HCT116 (cell line): ENCODE measurements around the gene RHOD. TPM values are rescaled to one million over a fixed set of nuclear protein-coding genes. Genes with fewer than 3 reads are reported as not detected.

Source experiments
- ATAC-seq: fragments of 200-7000 bp; cut with Tn5 transposase; 2 replicates; pipeline ENCODE4 v1.9.1; 2020; ENCODE audit warnings: mild to moderate bottlenecking, moderate library complexity
- BruUV-seq: library from RNA; stranded (reverse); fragments of 400-500 nt; replicated peaks from 2 replicates; lab custom pipeline; 2021; lab: Mats Ljungman, UMichigan
- CTCF ChIA-PET: fragments of 300-600 bp; sonication (Branson Sonifier 250); formaldehyde crosslinking; loops from one replicate; lab custom pipeline; 2021; ENCODE audit warnings: antibody characterized with exemption; lab: Charles Lee
- POLR2A ChIA-PET: fragments of 300-600, 350-600 bp; sonication (Branson Sonifier 250); formaldehyde crosslinking; loops from one replicate; lab custom pipeline; 2021; ENCODE audit warnings: antibody characterized with exemption; lab: Charles Lee
- RAD21 ChIA-PET, 2 experiments: fragments of 300-600 bp; sonication (Branson Sonifier 250); formaldehyde crosslinking; loops; one replicate each; lab custom pipeline; 2023; ENCODE audit warnings: low total read pairs in 2 of 2; ENCODE audit not compliant: uncharacterized antibody in 2 of 2, unreplicated experiment in 2 of 2, low non-redundant PET in 1 of 2; lab: Charles Lee
- DNase-seq: peaks from one replicate; pipeline ENCODE4 v3.0.0-alpha.2; 2010; ENCODE audit warnings: low read depth, low spot score
- H2AFZ ChIP-seq: fragments of 200-600 bp; shearing (Covaris generic), sonication (generic); 2 replicates; pipeline ENCODE4 v1.6.1; 2017; ENCODE audit warnings: low read depth, mixed run types, mixed read lengths, antibody characterized with exemption, low read length; ENCODE audit not compliant: poor library complexity, severe bottlenecking
- H3K27ac ChIP-seq: 2 replicates; pipeline ENCODE4 v1.5.1; 2012; ENCODE audit warnings: low read depth, low read length
- H3K27me3 ChIP-seq: fragments of 200-600 bp; sonication (generic); 2 replicates; pipeline ENCODE4 v1.6.1; 2016; ENCODE audit warnings: mixed run types, low read length, mixed read lengths; ENCODE audit not compliant: insufficient read depth
- H3K36me3 ChIP-seq, 2 experiments: fragments of 200-500 bp in 1 of 2; fragments of 200-600 bp in 1 of 2; sonication (Bioruptor generic) in 1 of 2; sonication (generic) in 1 of 2; 2 replicates each; pipeline versions ENCODE4 v1.5.1 to v1.6.1; 2014 to 2016; ENCODE audit warnings: low read length in 2 of 2, inconsistent platforms in 1 of 2, mixed read lengths in 1 of 2, mixed run types in 1 of 2; ENCODE audit not compliant: insufficient read depth in 2 of 2, control insufficient read depth in 1 of 2
- H3K4me1 ChIP-seq, 2 experiments: fragments of 200-600 bp in 1 of 2; sonication (generic) in 1 of 2; 2 replicates each; pipeline versions ENCODE4 v1.5.1 to v1.6.1; 2012 to 2017; ENCODE audit warnings: low read length in 2 of 2, inconsistent platforms in 1 of 2, mild to moderate bottlenecking in 1 of 2, mixed read lengths in 1 of 2, mixed run types in 1 of 2, moderate library complexity in 1 of 2; ENCODE audit not compliant: insufficient read depth in 2 of 2, control insufficient read depth in 1 of 2
- H3K4me2 ChIP-seq: fragments of 200-600 bp; sonication (generic); 2 replicates; pipeline ENCODE4 v1.6.1; 2017; ENCODE audit warnings: mixed run types, low read length, mixed read lengths
- H3K4me3 ChIP-seq, 2 experiments: fragments of 200-600 bp in 1 of 2; sonication (generic) in 1 of 2; replicated peaks in 1 of 2; 2 replicates each; pipeline ENCODE4 v1.5.1; 2011 to 2016; ENCODE audit warnings: low read length in 2 of 2, control low read depth in 1 of 2, low read depth in 1 of 2, mild to moderate bottlenecking in 1 of 2, mixed read lengths in 1 of 2, mixed run types in 1 of 2
- H3K79me2 ChIP-seq: fragments of 200-600 bp; sonication (generic); 2 replicates; pipeline ENCODE4 v1.6.1; 2017; ENCODE audit warnings: mild to moderate bottlenecking, mixed run types, low read length, moderate library complexity, mixed read lengths; ENCODE audit not compliant: insufficient read depth
- H3K9ac ChIP-seq: fragments of 200-600 bp; sonication (generic); 2 replicates; pipeline ENCODE4 v1.6.1; 2016; ENCODE audit warnings: low read length, mixed read lengths
- H3K9me2 ChIP-seq: fragments of 200-600 bp; sonication (generic), shearing (Covaris generic); 2 replicates; pipeline ENCODE4 v1.6.1; 2017; ENCODE audit warnings: mixed run types, mild to moderate bottlenecking, moderate library complexity; ENCODE audit not compliant: insufficient read depth
- H3K9me3 ChIP-seq, 2 experiments: fragments of 200-500 bp in 1 of 2; fragments of 200-600 bp in 1 of 2; sonication (Bioruptor generic) in 1 of 2; sonication (generic) in 1 of 2; 2 replicates each; pipeline ENCODE4 v1.6.1; 2014 to 2017; ENCODE audit warnings: low read length in 2 of 2, mixed read lengths in 2 of 2, inconsistent platforms in 1 of 2, low read depth in 1 of 2, mild to moderate bottlenecking in 1 of 2, mixed run types in 1 of 2, moderate library complexity in 1 of 2; ENCODE audit not compliant: control insufficient read depth in 1 of 2, insufficient read depth in 1 of 2
- H4K20me1 ChIP-seq: fragments of 200-600 bp; sonication (generic), shearing (Covaris generic); 2 replicates; pipeline ENCODE4 v1.6.1; 2017; ENCODE audit warnings: mixed run types, mild to moderate bottlenecking, moderate library complexity; ENCODE audit not compliant: insufficient read depth
- ATF3 ChIP-seq: IDR thresholded peaks from 2 replicates; pipeline ENCODE4 v1.6.1; 2012
- EGR1 ChIP-seq: IDR thresholded peaks from 2 replicates; pipeline ENCODE4 v1.6.1; 2012; ENCODE audit warnings: low read depth
- POLR2AphosphoS5 ChIP-seq: IDR thresholded peaks from 2 replicates; pipeline ENCODE4 v1.6.1; 2011; ENCODE audit warnings: mild to moderate bottlenecking, low read depth, low read length, moderate library complexity
- intact Hi-C: fragments of 100-400 bp; cut with micrococcal nuclease; formaldehyde crosslinking; loops from 2 replicates; pipeline ENCODE4 v1.10.0; 2022
- total RNA-seq: library from RNA; stranded (reverse); gene quantifications from one replicate; pipeline ENCODE4 v1.2.1, GENCODE V29; 2021; ENCODE audit not compliant: unreplicated experiment

The RHOD gene
- total RNA-seq, 1 experiment from 2014 or later = 42.0 TPM

GRCh38 chr11:67054836-67055523 is 1.7 kb upstream of the RHOD start:
- Histone ChIP-seq H3K36me3 (no peaks in the 10 kb centered on the region), H3K9ac (peak overlapping the region; percentile 89), H3K27ac (peak overlapping the region; percentile 82), H3K79me2 (peaks cover 27% of the 10 kb centered on the region), H2AFZ (no peak overlapping the region), H3K27me3 (no peaks in the 10 kb centered on the region), H3K9me2 (no peaks in the 10 kb centered on the region), H3K4me3 (peak overlapping the region; percentile 77 to 81; a peak in 3 of 4 replicates), H3K9me3 (no peaks in the 10 kb centered on the region), H3K4me1 (peaks cover 29 to 56% of the 10 kb centered on the region in 2 experiments), H3K4me2 (peak overlapping the region; percentile 99), H4K20me1 (no peaks in the 10 kb centered on the region)
- ATAC-seq = peak; percentile 21
- TF ChIP-seq POLR2AphosphoS5 = 0 out of 2 replicates have a peak, but pooled peaks have one; percentile 6
- TF ChIP-seq ATF3 = no peak
- BruUV-seq = no TSS peak
- CTCF ChIA-PET = interaction anchor here (0.6 to 3.5 kb wide), 13 partner anchors 14 to 520 kb away, joined by 3 to 16 read pairs (median 4); no protein-coding TSS in a partner anchor
- intact Hi-C loops = loop anchor here (2.0 to 10.0 kb wide), 2 partner anchors 190 to 262 kb away; no protein-coding TSS in a partner anchor
- RAD21 ChIA-PET = interaction anchor here in 1 of 2 experiments (0.7 kb wide), 1 partner anchor 185 kb away, joined by 4 read pairs; no protein-coding TSS in a partner anchor
- DNase-seq = peak; percentile 26
- POLR2A ChIA-PET = interaction anchor here (0.9 to 1.8 kb wide), 7 partner anchors 10 to 261 kb away, joined by 3 to 5 read pairs (median 3); partner anchors contain the start of gene KDM2A

GRCh38 chr11:67055812-67056211 is 835 bp upstream of the RHOD start:
- Histone ChIP-seq H3K4me1 (peaks cover 32 to 64% of the 10 kb centered on the region in 2 experiments), H2AFZ (no peak overlapping the region), H3K36me3 (no peaks in the 10 kb centered on the region), H3K9me3 (no peaks in the 10 kb centered on the region), H3K27me3 (no peaks in the 10 kb centered on the region), H3K79me2 (peaks cover 35% of the 10 kb centered on the region), H4K20me1 (no peaks in the 10 kb centered on the region), H3K4me2 (peak overlapping the region; percentile 99), H3K9me2 (no peaks in the 10 kb centered on the region), H3K4me3 (peak overlapping the region; percentile 77 to 81), H3K27ac (peak overlapping the region; percentile 82), H3K9ac (peak overlapping the region; percentile 89)
- TF ChIP-seq EGR1 = no peak
- peak; percentile 18; the same call in 1 of the 2 replicates for TF ChIP-seq POLR2AphosphoS5
- CTCF ChIA-PET = interaction anchor here (0.6 to 3.5 kb wide), 10 partner anchors 13 to 519 kb away, joined by 3 to 16 read pairs (median 4); no protein-coding TSS in a partner anchor
- DNase-seq (no peak), ATAC-seq (peak; percentile 16)
- POLR2A ChIA-PET = interaction anchor here (0.6 to 1.8 kb wide), 9 partner anchors 9 to 261 kb away, joined by 3 to 6 read pairs (median 3); partner anchors contain the start of gene KDM2A
- BruUV-seq = no TSS peak
- intact Hi-C loops = loop anchor here (2.0 to 10.0 kb wide), 2 partner anchors 189 to 261 kb away; no protein-coding TSS in a partner anchor
- RAD21 ChIA-PET = interaction anchor here in 1 of 2 experiments (0.7 kb wide), 1 partner anchor 184 kb away, joined by 4 read pairs; no protein-coding TSS in a partner anchor
